ENCODE data around the gene MYOD1. TPM values are rescaled to one million over a fixed set of nuclear protein-coding genes. Genes with fewer than 3 reads are reported as not detected.

The MYOD1 gene
- polyA plus RNA-seq, 4 donors, result 0.15 TPM; not detected in 3

DNA sequence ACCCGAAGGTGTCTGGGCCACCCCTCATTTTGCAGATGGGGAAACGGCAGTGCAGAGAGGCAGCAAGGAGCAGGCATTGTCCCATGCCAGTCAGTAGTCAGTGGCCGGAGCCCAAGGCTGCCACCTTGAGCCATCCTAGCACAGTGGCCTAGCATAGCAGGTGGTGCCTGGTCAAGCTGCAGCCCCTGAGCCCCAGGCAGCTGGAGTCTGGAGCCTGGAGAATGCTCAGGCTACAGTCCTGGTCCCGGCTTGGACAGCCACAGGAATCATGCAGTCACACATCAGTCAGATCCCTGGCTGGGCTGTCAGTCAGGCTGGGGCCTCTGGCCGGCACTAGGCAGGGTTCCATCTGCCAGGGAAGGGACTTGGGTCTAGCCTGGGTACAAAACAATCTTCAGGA lies 33.8 kb downstream of the MYOD1 start:
- H3K27me3 ChIP-seq (ENCODE audit: control insufficient read depth in 3 of 3, insufficient read depth in 3 of 3, low read length in 3 of 3), result peaks cover 0 to 7% (median 0%) of the 10 kb centered on the region in 3 donors
- 63 to 83% (median 69%) methylated on average over 5 of the region's 5 CpGs for WGBS, 3 donors
- peaks cover 0 to 6% (median 0%) of the 10 kb centered on the region in 3 donors for H3K4me1 ChIP-seq (ENCODE audit: control insufficient read depth in 3 of 3, insufficient read depth in 2 of 3, low read depth in 1 of 3, low read length in 2 of 3)
- H3K36me3 ChIP-seq (ENCODE audit: control insufficient read depth in 3 of 3, insufficient read depth in 2 of 3, low read depth in 1 of 3, low read length in 3 of 3), result no peaks in the 10 kb centered on the region
- no peak for DNase-seq
- no peak for FAIRE-seq
- H3K4me3 ChIP-seq (ENCODE audit: low read depth in 1 of 3, low read length in 3 of 3), result no peak overlapping the region
- H3K9me3 ChIP-seq (ENCODE audit: control insufficient read depth in 2 of 2, insufficient read depth in 1 of 2, low read depth in 1 of 2, low read length in 1 of 2), result no peaks in the 10 kb centered on the region
- H3K27ac ChIP-seq (ENCODE audit: low read depth in 1 of 3, low read length in 2 of 3), result no peak overlapping the region

GRCh38 chr11:17753641-17754040 lies 34.3 kb downstream of the MYOD1 start:
- no peaks in the 10 kb centered on the region for H3K9me3 ChIP-seq (ENCODE audit: control insufficient read depth in 2 of 2, insufficient read depth in 1 of 2, low read depth in 1 of 2, low read length in 1 of 2)
- H3K27ac ChIP-seq (ENCODE audit: low read depth in 1 of 3, low read length in 2 of 3), result no peak overlapping the region
- peaks cover 0 to 6% (median 0%) of the 10 kb centered on the region in 3 donors for H3K4me1 ChIP-seq (ENCODE audit: control insufficient read depth in 3 of 3, insufficient read depth in 2 of 3, low read depth in 1 of 3, low read length in 2 of 3)
- WGBS, 3 donors, result 76 to 84% (median 83%) methylated on average over 10 of the region's 10 CpGs
- H3K27me3 ChIP-seq (ENCODE audit: control insufficient read depth in 3 of 3, insufficient read depth in 3 of 3, low read length in 3 of 3), result peaks cover 0 to 7% (median 0%) of the 10 kb centered on the region in 3 donors
- no peak for DNase-seq
- FAIRE-seq, result no peak
- no peak overlapping the region for H3K4me3 ChIP-seq (ENCODE audit: low read depth in 1 of 3, low read length in 3 of 3)
- H3K36me3 ChIP-seq (ENCODE audit: control insufficient read depth in 3 of 3, insufficient read depth in 2 of 3, low read depth in 1 of 3, low read length in 3 of 3), result no peaks in the 10 kb centered on the region

DNA sequence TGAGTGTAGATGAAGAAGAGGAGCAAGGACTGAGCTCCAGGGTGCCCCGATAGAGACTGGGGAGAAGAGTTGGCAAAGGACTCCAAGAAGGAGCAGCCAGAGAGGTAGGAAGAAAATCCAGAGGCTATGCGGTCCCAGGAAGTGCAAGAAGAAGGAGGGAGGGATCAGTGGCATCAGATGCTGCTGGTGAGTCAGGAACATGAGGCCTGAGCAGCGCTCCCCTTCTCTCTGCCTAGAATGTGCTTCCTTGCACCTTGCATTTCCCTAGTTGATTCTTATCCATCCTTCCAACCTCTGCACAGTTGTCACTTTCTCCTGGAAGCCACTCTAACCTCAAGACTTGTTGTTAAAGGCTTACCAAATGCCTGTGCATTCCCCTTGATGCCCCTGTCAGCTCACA lies 36.5 kb downstream of the MYOD1 start:
- 76 to 88% (median 80%) methylated on average over 3 of the region's 3 CpGs for WGBS, 3 donors
- no peak for FAIRE-seq
- DNase-seq, result no peak

DNA sequence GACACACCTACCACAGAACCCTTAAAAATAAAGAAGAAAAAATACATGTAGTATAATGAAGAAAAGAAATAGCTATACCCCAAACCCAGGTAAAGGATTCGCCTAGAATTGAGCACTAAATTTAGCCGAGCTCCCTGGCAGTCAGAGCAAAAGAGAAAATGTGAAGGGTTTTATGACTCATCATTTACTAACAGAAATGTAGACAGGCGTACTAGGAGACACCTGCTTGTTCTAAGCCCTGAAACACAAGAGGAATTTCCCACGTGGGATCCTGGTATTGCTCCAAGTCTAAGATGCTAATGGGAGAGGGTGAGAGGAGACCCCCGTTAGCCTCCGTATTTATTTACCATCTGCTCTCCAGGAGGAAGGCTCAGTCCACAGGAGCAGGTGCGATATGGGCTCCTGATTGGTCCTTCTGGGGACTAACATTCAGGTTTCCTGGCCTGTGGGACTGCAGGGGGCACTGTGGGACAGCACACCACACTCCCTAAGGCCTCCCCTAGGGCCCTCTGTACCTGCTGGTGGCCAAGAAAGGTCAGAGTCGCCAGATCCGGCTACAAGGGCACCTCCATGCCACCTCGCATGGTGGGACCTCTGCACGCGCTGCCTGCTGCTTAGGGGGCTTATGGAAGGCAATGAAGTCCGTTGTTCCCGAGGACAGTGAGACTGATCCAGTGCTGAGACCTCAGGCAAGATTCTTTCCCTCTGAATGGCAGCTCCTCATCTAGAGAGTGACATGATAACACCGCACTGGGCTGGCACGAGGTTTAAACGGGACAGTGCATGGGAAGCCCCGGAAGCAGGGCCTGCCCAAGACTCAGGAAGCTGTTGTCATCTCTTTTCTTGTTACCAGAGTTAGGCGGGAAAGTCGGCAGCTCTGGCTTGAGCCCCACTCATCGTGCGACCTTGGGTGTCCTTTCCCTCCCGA lies 41.0 kb downstream of the MYOD1 start:
- FAIRE-seq, result no peak
- whole genome bisulfite sequencing, 3 donors, result 58 to 59% (median 58%) methylated on average over 23 of the region's 23 CpGs
- H3K9me3 ChIP-seq (ENCODE audit: control insufficient read depth in 2 of 2, insufficient read depth in 1 of 2, low read depth in 1 of 2, low read length in 1 of 2), result no peaks in the 10 kb centered on the region
- H3K36me3 ChIP-seq (ENCODE audit: control insufficient read depth in 3 of 3, insufficient read depth in 2 of 3, low read depth in 1 of 3, low read length in 3 of 3), result no peaks in the 10 kb centered on the region
- H3K4me1 ChIP-seq (ENCODE audit: control insufficient read depth in 3 of 3, insufficient read depth in 2 of 3, low read depth in 1 of 3, low read length in 2 of 3), result no peaks in the 10 kb centered on the region
- H3K27me3 ChIP-seq (ENCODE audit: control insufficient read depth in 3 of 3, insufficient read depth in 3 of 3, low read length in 3 of 3), result peaks cover 0 to 2% (median 0%) of the 10 kb centered on the region in 3 donors
- H3K27ac ChIP-seq (ENCODE audit: low read depth in 1 of 3, low read length in 2 of 3), result no peak overlapping the region
- no peak overlapping the region for H3K4me3 ChIP-seq (ENCODE audit: low read depth in 1 of 3, low read length in 3 of 3)
- peak; percentile 76 for DNase-seq

More for the DNA sequence above, 36.5 kb downstream of the MYOD1 start:
- H3K9me3 ChIP-seq (ENCODE audit: control insufficient read depth in 2 of 2, insufficient read depth in 1 of 2, low read depth in 1 of 2, low read length in 1 of 2), result no peaks in the 10 kb centered on the region
- H3K27ac ChIP-seq (ENCODE audit: low read depth in 1 of 3, low read length in 2 of 3), result no peak overlapping the region
- H3K4me1 ChIP-seq (ENCODE audit: control insufficient read depth in 3 of 3, insufficient read depth in 2 of 3, low read depth in 1 of 3, low read length in 2 of 3), result no peaks in the 10 kb centered on the region
- peaks cover 0 to 7% (median 0%) of the 10 kb centered on the region in 3 donors for H3K27me3 ChIP-seq (ENCODE audit: control insufficient read depth in 3 of 3, insufficient read depth in 3 of 3, low read length in 3 of 3)
- H3K4me3 ChIP-seq (ENCODE audit: low read depth in 1 of 3, low read length in 3 of 3), result no peak overlapping the region
- no peaks in the 10 kb centered on the region for H3K36me3 ChIP-seq (ENCODE audit: control insufficient read depth in 3 of 3, insufficient read depth in 2 of 3, low read depth in 1 of 3, low read length in 3 of 3)

DNA sequence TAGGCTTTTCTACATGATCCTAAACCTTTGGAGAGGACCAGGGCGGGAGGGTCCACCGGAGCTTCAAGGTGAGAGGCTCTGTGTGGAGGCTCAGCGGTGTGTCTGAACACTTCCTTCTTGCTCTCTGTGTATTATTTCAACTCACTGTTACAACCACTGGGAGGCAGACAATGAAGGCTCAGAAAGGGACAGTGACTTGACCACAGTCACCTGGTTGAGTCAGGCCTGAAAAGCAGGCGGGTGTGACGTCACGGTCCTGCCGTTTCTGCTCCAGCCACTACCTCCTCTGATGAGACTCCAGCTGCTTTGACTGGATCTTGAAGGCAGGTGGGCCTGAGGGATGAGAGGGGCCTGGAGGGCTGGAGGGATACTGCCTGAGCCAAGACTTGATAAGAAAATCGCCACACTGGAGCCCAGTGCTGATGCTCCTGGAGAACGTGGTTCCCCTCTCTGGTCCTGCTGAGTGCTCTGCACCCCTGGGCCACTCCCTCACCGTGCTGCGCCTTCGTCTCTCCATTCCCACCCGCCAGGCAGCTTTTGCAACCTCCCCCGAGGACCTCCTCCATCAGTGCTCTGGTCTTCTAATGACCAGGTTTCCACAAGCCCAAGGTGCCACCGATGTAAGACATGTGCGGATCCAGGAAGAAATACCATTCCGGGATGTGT lies 43.1 kb downstream of the MYOD1 start:
- no peak for FAIRE-seq
- Histone ChIP-seq H3K4me1 (ENCODE audit: control insufficient read depth in 3 of 3, insufficient read depth in 2 of 3, low read depth in 1 of 3, low read length in 2 of 3) (no peaks in the 10 kb centered on the region), H3K27ac (ENCODE audit: low read depth in 1 of 3, low read length in 2 of 3) (no peak overlapping the region), H3K36me3 (ENCODE audit: control insufficient read depth in 3 of 3, insufficient read depth in 2 of 3, low read depth in 1 of 3, low read length in 3 of 3) (no peaks in the 10 kb centered on the region), H3K9me3 (ENCODE audit: control insufficient read depth in 2 of 2, insufficient read depth in 1 of 2, low read depth in 1 of 2, low read length in 1 of 2) (no peaks in the 10 kb centered on the region), H3K4me3 (ENCODE audit: low read depth in 1 of 3, low read length in 3 of 3) (no peak overlapping the region), H3K27me3 (ENCODE audit: control insufficient read depth in 3 of 3, insufficient read depth in 3 of 3, low read length in 3 of 3) (no peaks in the 10 kb centered on the region)
- no peak for DNase-seq
- WGBS, 3 donors, result 82 to 91% (median 86%) methylated on average over 17 of the region's 17 CpGs

DNA sequence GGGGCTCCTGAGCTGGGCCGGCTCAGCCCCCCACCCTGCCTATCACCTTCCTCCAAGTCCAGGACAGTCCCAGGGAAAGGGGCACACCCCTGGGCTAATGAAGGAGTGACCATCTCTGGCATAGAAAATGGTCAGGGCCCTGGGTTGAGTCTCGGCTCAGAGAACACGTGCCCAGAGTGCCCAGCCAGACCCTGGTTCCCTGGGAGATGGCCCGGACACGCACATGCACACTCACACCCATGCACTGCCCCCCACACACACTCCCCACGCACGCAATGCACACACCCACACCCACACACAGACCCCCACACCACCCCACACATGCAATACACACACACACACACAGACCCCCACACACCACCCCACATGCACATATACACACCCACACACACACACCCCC lies 43.9 kb downstream of the MYOD1 start:
- no peak overlapping the region for H3K27ac ChIP-seq (ENCODE audit: low read depth in 1 of 3, low read length in 2 of 3)
- H3K4me1 ChIP-seq (ENCODE audit: control insufficient read depth in 3 of 3, insufficient read depth in 2 of 3, low read depth in 1 of 3, low read length in 2 of 3), result no peaks in the 10 kb centered on the region
- DNase-seq (no peak), FAIRE-seq (no peak)
- H3K27me3 ChIP-seq (ENCODE audit: control insufficient read depth in 3 of 3, insufficient read depth in 3 of 3, low read length in 3 of 3), result no peaks in the 10 kb centered on the region
- no peaks in the 10 kb centered on the region for H3K36me3 ChIP-seq (ENCODE audit: control insufficient read depth in 3 of 3, insufficient read depth in 2 of 3, low read depth in 1 of 3, low read length in 3 of 3)
- H3K4me3 ChIP-seq (ENCODE audit: low read depth in 1 of 3, low read length in 3 of 3), result no peak overlapping the region
- WGBS, 3 donors, result 69 to 88% (median 86%) methylated on average over 7 of the region's 7 CpGs
- H3K9me3 ChIP-seq (ENCODE audit: control insufficient read depth in 2 of 2, insufficient read depth in 1 of 2, low read depth in 1 of 2, low read length in 1 of 2), result no peaks in the 10 kb centered on the region

- Histone ChIP-seq H3K27me3 (ENCODE audit: control insufficient read depth in 3 of 3, insufficient read depth in 3 of 3, low read length in 3 of 3) (no peaks in the 10 kb centered on the region), H3K27ac (ENCODE audit: low read depth in 1 of 3, low read length in 2 of 3) (no peak overlapping the region), H3K4me3 (ENCODE audit: low read depth in 1 of 3, low read length in 3 of 3) (no peak overlapping the region), H3K36me3 (ENCODE audit: control insufficient read depth in 3 of 3, insufficient read depth in 2 of 3, low read depth in 1 of 3, low read length in 3 of 3) (no peaks in the 10 kb centered on the region), H3K9me3 (ENCODE audit: control insufficient read depth in 2 of 2, insufficient read depth in 1 of 2, low read depth in 1 of 2, low read length in 1 of 2) (no peaks in the 10 kb centered on the region), H3K4me1 (ENCODE audit: control insufficient read depth in 3 of 3, insufficient read depth in 2 of 3, low read depth in 1 of 3, low read length in 2 of 3) (no peaks in the 10 kb centered on the region)
- DNase-seq (no peak), FAIRE-seq (no peak)
- 57 to 64% (median 60%) methylated on average over 3 of the region's 3 CpGs for WGBS, 3 donors
These were observed 44.3 kb downstream of the MYOD1 start for GRCh38 chr11:17763703-17764102.

DNA sequence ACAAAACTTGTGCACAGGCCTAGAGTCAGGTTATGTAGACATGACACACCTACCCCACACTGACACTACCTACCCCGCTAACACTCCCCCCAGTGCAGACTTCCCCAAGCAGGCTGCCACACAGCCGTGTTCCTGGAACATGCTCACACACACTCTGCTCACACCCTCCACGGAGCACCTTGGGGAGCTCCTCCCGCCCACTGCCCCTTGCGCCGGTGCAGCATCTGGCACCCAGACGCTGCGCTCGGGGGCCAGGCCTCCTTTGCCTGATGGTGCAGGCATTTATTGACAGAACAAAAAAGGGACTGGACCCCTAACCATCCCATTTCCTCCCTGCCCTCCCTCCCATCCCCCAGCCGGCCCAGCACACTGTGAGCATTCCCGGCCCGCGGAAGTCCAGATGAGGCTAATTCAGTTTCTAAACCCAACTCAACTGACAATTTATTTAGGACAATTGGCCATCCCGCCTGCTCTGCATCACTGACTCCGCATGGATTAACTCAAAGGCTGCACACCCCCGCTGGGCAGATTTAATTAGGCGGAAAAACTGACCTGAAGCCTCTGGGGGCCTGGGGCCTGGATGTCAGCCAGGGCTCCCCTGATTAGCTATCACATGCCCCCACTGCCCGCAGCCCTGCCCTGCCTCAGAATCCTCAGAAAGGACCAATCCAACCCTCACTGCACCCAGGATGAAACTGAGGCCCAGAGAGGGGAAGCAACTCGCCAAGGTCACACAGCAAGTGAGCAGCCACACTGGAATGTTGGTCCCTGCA lies 45.3 kb downstream of the MYOD1 start:
- Histone ChIP-seq H3K36me3 (ENCODE audit: control insufficient read depth in 3 of 3, insufficient read depth in 2 of 3, low read depth in 1 of 3, low read length in 3 of 3) (no peaks in the 10 kb centered on the region), H3K9me3 (ENCODE audit: control insufficient read depth in 2 of 2, insufficient read depth in 1 of 2, low read depth in 1 of 2, low read length in 1 of 2) (no peaks in the 10 kb centered on the region), H3K27me3 (ENCODE audit: control insufficient read depth in 3 of 3, insufficient read depth in 3 of 3, low read length in 3 of 3) (no peaks in the 10 kb centered on the region), H3K4me1 (ENCODE audit: control insufficient read depth in 3 of 3, insufficient read depth in 2 of 3, low read depth in 1 of 3, low read length in 2 of 3) (peaks cover 0 to under 1% (median 0%) of the 10 kb centered on the region in 3 donors), H3K4me3 (ENCODE audit: low read depth in 1 of 3, low read length in 3 of 3) (no peak overlapping the region), H3K27ac (ENCODE audit: low read depth in 1 of 3, low read length in 2 of 3) (no peak overlapping the region)
- FAIRE-seq, result no peak
- no peak for DNase-seq
- 78 to 87% (median 84%) methylated on average over 19 of the region's 19 CpGs for WGBS, 3 donors
